ENCODE measurements around the gene MUC4.

DNA sequence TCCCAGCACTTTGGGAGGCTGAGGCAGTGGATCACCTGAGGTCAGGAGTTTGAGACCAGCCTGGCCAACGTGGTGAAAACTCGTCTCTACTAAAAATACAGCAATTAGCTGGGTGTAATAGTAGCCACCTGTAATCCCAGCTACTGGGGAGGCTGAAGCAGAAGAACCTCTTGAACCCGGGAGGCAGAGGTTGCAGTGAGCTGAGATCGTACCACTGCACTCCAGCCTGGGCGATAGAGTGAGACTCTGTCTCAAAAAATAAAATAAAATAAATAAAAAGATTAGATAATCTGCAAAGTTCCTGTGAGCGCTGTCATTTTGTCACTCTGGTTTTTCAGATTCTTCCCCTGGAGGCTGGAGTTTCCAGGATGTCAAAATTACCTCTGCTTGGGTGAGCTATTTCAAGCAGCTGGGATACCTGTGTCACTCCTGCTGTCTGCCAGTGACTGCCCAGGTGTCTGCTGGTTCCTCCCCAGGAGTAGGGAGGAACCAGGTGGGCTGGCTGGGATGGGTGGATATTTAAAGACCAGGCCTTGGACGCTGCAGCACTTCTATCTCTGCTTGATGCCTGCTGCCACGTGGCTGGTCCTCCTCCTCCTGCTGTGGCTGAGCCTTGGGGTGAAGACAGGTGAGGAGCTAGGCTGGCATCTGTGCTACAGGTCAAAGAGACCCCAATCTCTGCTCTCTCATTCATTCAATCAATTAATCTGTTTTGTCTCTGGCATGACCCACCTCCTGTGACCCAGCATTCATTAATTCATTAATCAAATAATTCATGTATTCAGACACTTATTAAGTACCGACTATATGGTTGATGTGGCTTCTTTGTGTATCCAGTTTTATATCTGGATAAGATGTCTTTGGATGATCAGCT lies 110.5 kb downstream of the MUC4 start:
- TF ChIP-seq, protein P1, sequence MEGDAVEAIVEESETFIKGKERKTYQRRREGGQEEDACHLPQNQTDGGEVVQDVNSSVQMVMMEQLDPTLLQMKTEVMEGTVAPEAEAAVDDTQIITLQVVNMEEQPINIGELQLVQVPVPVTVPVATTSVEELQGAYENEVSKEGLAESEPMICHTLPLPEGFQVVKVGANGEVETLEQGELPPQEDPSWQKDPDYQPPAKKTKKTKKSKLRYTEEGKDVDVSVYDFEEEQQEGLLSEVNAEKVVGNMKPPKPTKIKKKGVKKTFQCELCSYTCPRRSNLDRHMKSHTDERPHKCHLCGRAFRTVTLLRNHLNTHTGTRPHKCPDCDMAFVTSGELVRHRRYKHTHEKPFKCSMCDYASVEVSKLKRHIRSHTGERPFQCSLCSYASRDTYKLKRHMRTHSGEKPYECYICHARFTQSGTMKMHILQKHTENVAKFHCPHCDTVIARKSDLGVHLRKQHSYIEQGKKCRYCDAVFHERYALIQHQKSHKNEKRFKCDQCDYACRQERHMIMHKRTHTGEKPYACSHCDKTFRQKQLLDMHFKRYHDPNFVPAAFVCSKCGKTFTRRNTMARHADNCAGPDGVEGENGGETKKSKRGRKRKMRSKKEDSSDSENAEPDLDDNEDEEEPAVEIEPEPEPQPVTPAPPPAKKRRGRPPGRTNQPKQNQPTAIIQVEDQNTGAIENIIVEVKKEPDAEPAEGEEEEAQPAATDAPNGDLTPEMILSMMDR (IDR thresholded peaks at IDR 0.05): no peak
- TF ChIP-seq POLR2A (IDR thresholded peaks at IDR 0.05): no peak

All from Peyer's patch (tissue), 4 donors.